Mammary epithelial cell (primary cell): ENCODE measurements around the gene PLCB2.

Source experiments
- EZH2 ChIP-seq: IDR thresholded peaks from 2 replicates; pipeline ENCODE4 v1.6.1; 2012; ENCODE audit warnings: low read length, inconsistent platforms, borderline replicate concordance
- TF ChIP-seq, protein P1 (sequence below), 2 donors: IDR thresholded peaks in 1 of 2; conservative IDR thresholded peaks in 1 of 2; 2 replicates each; pipeline ENCODE4 v1.5.1; 2011 to 2012; ENCODE audit warnings: inconsistent platforms in 2 of 2, low read length in 2 of 2, mild to moderate bottlenecking in 2 of 2, control low read depth in 1 of 2, low read depth in 1 of 2; ENCODE audit not compliant: insufficient read depth in 1 of 2; ENCODE audit errors: extremely low read depth in 1 of 2

GRCh38 chr15:40282147-40282868 is 25.4 kb downstream of the PLCB2 start:
- TF ChIP-seq, protein P1, sequence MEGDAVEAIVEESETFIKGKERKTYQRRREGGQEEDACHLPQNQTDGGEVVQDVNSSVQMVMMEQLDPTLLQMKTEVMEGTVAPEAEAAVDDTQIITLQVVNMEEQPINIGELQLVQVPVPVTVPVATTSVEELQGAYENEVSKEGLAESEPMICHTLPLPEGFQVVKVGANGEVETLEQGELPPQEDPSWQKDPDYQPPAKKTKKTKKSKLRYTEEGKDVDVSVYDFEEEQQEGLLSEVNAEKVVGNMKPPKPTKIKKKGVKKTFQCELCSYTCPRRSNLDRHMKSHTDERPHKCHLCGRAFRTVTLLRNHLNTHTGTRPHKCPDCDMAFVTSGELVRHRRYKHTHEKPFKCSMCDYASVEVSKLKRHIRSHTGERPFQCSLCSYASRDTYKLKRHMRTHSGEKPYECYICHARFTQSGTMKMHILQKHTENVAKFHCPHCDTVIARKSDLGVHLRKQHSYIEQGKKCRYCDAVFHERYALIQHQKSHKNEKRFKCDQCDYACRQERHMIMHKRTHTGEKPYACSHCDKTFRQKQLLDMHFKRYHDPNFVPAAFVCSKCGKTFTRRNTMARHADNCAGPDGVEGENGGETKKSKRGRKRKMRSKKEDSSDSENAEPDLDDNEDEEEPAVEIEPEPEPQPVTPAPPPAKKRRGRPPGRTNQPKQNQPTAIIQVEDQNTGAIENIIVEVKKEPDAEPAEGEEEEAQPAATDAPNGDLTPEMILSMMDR (conservative IDR thresholded peaks at IDR 0.05 in 1 of 2, IDR thresholded peaks at IDR 0.05 in 1 of 2; ENCODE audit: extremely low read depth in 1 of 2, insufficient read depth in 1 of 2, low read depth in 1 of 2, low read length in 2 of 2), result peak in 1 of 2 donors; percentile 36
- TF ChIP-seq EZH2, result no peak
